Lower lobe of right lung (tissue), 2 donors: ENCODE measurements around the gene NBL1. TPM values are rescaled to one million over a fixed set of nuclear protein-coding genes. Genes with fewer than 3 reads are reported as not detected.
A peak's percentile ranks its signal among the peaks of the same experiment; 100 is the strongest.

Experiments
- ATAC-seq, 2 donors: fragments of 200-7000 bp; cut with Tn5 transposase; one replicate each; pipeline ENCODE4 v1.9.1; 2020 to 2022; ENCODE audit warnings: mild to moderate bottlenecking in 2 of 2, moderate library complexity in 2 of 2
- DNase-seq: peaks from one replicate; pipeline ENCODE4 v3.0.0-alpha.2; 2020
- H3K27ac ChIP-seq: fragments of 200-600 bp; one replicate; pipeline ENCODE4 v1.8.0; 2022
- H3K27me3 ChIP-seq: fragments of 200-600 bp; one replicate; pipeline ENCODE4 v1.8.0; 2022; ENCODE audit warnings: low read depth
- H3K36me3 ChIP-seq: fragments of 200-600 bp; one replicate; pipeline ENCODE4 v1.8.0; 2022; ENCODE audit warnings: mild to moderate bottlenecking
- H3K4me1 ChIP-seq: fragments of 200-600 bp; one replicate; pipeline ENCODE4 v1.8.0; 2022
- H3K4me3 ChIP-seq: fragments of 200-600 bp; one replicate; pipeline ENCODE4 v1.8.0; 2022; ENCODE audit warnings: mild to moderate bottlenecking
- H3K9me3 ChIP-seq: fragments of 200-600 bp; one replicate; pipeline ENCODE4 v1.8.0; 2022
- CTCF ChIP-seq: fragments of 200-600 bp; IDR thresholded peaks from one replicate; pipeline ENCODE4 v1.8.0; 2022; ENCODE audit warnings: antibody characterized with exemption, mild to moderate bottlenecking
- intact Hi-C: fragments of 100-400 bp; cut with DNase I; formaldehyde crosslinking; loops from one replicate; pipeline ENCODE4 v1.11.0; 2022
- total RNA-seq: library from RNA; stranded (reverse); fragmentation: NEBNext Ultra II Directional; extraction: Animal tissue kit (Norgen Biotek cat#: 25700); gene quantifications from one replicate; pipeline ENCODE4 v1.2.1, GENCODE V29; 2021
- donor health status: DM: no; HTN: yes; CAD: no; lungs with severe emphysema.

Gene NBL1
- total RNA-seq, 1 donor from 2014 or later = 126 TPM

GRCh38 chr1:19684677-19685076, 40.6 kb downstream of the NBL1 start:
- Histone ChIP-seq H3K9me3 (no peaks in the 10 kb centered on the region), H3K4me1 (no peaks in the 10 kb centered on the region), H3K4me3 (no peak overlapping the region), H3K27me3 (no peaks in the 10 kb centered on the region), H3K27ac (no peak overlapping the region), H3K36me3 (peaks cover 36% of the 10 kb centered on the region)
- DNase-seq (no peak), ATAC-seq (no peak)
- intact Hi-C loops = no loop called here
- TF ChIP-seq CTCF = no peak

- intact Hi-C loops = no loop called here
- H3K36me3 ChIP-seq = peaks cover 36% of the 10 kb centered on the region
Observed at GRCh38 chr1:19685994-19686393, 41.9 kb downstream of the NBL1 start.

GRCh38 chr1:19687414-19687813, 43.3 kb downstream of the NBL1 start:
- Histone ChIP-seq H3K27ac (no peak overlapping the region), H3K4me3 (no peak overlapping the region), H3K27me3 (no peaks in the 10 kb centered on the region), H3K9me3 (no peaks in the 10 kb centered on the region), H3K36me3 (peaks cover 35% of the 10 kb centered on the region), H3K4me1 (no peaks in the 10 kb centered on the region)
- intact Hi-C loops = no loop called here
- DNase-seq (no peak), ATAC-seq (no peak)
- TF ChIP-seq CTCF = no peak

More at GRCh38 chr1:19685994-19686393, 41.9 kb downstream of the NBL1 start:
- Histone ChIP-seq H3K9me3 (no peaks in the 10 kb centered on the region), H3K4me3 (no peak overlapping the region), H3K27me3 (no peaks in the 10 kb centered on the region), H3K4me1 (no peaks in the 10 kb centered on the region), H3K27ac (no peak overlapping the region)
- TF ChIP-seq CTCF = no peak
- DNase-seq = no peak
- no peak for ATAC-seq

GRCh38 chr1:19688041-19688842, 44.1 kb downstream of the NBL1 start:
- no peaks in the 10 kb centered on the region for H3K27me3 ChIP-seq
- TF ChIP-seq CTCF = no peak
- H3K27ac ChIP-seq = no peak overlapping the region
- H3K4me3 ChIP-seq = no peak overlapping the region
- peak; percentile 24 to 41 for ATAC-seq
- no peak for DNase-seq
- no peaks in the 10 kb centered on the region for H3K4me1 ChIP-seq
- H3K9me3 ChIP-seq = no peaks in the 10 kb centered on the region
- H3K36me3 ChIP-seq = peaks cover 28% of the 10 kb centered on the region
- intact Hi-C loops = no loop called here

GRCh38 chr1:19689085-19689757, 45.1 kb downstream of the NBL1 start:
- no peaks in the 10 kb centered on the region for H3K4me1 ChIP-seq
- DNase-seq = no peak
- intact Hi-C loops = no loop called here
- no peaks in the 10 kb centered on the region for H3K9me3 ChIP-seq
- ATAC-seq = no peak
- no peak overlapping the region for H3K27ac ChIP-seq
- H3K27me3 ChIP-seq = no peaks in the 10 kb centered on the region
- H3K36me3 ChIP-seq = peaks cover 37% of the 10 kb centered on the region
- no peak overlapping the region for H3K4me3 ChIP-seq
- TF ChIP-seq CTCF = no peak
